ENCODE results near the gene MBD2. TPM values are rescaled to one million over a fixed set of nuclear protein-coding genes. Genes with fewer than 3 reads are reported as not detected.
"Not testable (repeated sequence)": the region's sequence is repeated elsewhere in the genome, so short reads cannot be mapped to it uniquely, and the experiment has no call there.

Gene MBD2
- total RNA-seq, 2 experiments from 2014 or later: 122 to 126 TPM

- Mint-ChIP-seq H3K36me3 (ENCODE audit: low read depth) (no peaks in the 10 kb centered on the region), H3K27me3 (ENCODE audit: low read depth) (peaks cover 19% of the 10 kb centered on the region), H3K27ac (no peak overlapping the region), H3K9me3 (ENCODE audit: insufficient read depth) (no peaks in the 10 kb centered on the region), H3K4me3 (no peak overlapping the region), H3K4me1 (ENCODE audit: low read depth) (peaks cover 2% of the 10 kb centered on the region)
- ChIA-PET CTCF (no interaction called here), POLR2A (no interaction called here)
- ATAC-seq (no peak), DNase-seq (no peak)
Observed at GRCh38 chr18:54233747-54234146, 9.3 kb upstream of the MBD2 start.

GRCh38 chr18:54233228-54233625 lies 8.8 kb upstream of the MBD2 start:
- ChIA-PET POLR2A (no interaction called here), CTCF (no interaction called here)
- ATAC-seq (no peak), DNase-seq (no peak)
- Mint-ChIP-seq H3K9me3 (ENCODE audit: insufficient read depth) (no peaks in the 10 kb centered on the region), H3K4me3 (no peak overlapping the region), H3K27me3 (ENCODE audit: low read depth) (peaks cover 17% of the 10 kb centered on the region), H3K4me1 (ENCODE audit: low read depth) (peaks cover 2% of the 10 kb centered on the region), H3K36me3 (ENCODE audit: low read depth) (no peaks in the 10 kb centered on the region), H3K27ac (no peak overlapping the region)

GRCh38 chr18:54232485-54233227 lies 8.2 kb upstream of the MBD2 start:
- Mint-ChIP-seq H3K27ac (no peak overlapping the region), H3K4me3 (no peak overlapping the region), H3K9me3 (ENCODE audit: insufficient read depth) (no peaks in the 10 kb centered on the region), H3K4me1 (ENCODE audit: low read depth) (peaks cover 2% of the 10 kb centered on the region), H3K36me3 (ENCODE audit: low read depth) (no peaks in the 10 kb centered on the region), H3K27me3 (ENCODE audit: low read depth) (peaks cover 17% of the 10 kb centered on the region)
- no peak for ATAC-seq
- ChIA-PET POLR2A (no interaction called here), CTCF (no interaction called here)
- DNase-seq: no peak

GRCh38 chr18:54229421-54230059 lies 5.1 kb upstream of the MBD2 start:
- Mint-ChIP-seq H3K27me3 (ENCODE audit: low read depth) (peaks cover 5% of the 10 kb centered on the region), H3K36me3 (ENCODE audit: low read depth) (no peaks in the 10 kb centered on the region), H3K4me1 (ENCODE audit: low read depth) (peaks cover 8% of the 10 kb centered on the region), H3K4me3 (no peak overlapping the region), H3K9me3 (ENCODE audit: insufficient read depth) (no peaks in the 10 kb centered on the region), H3K27ac (no peak overlapping the region)
- DNase-seq: no peak
- POLR2A ChIA-PET: no interaction called here
- CTCF ChIA-PET: interaction anchor here (1.7 kb wide), 1 partner anchor 41 kb away, joined by 4 read pairs; no protein-coding TSS in a partner anchor
- no peak for ATAC-seq

GRCh38 chr18:54228364-54228763 lies 3.9 kb upstream of the MBD2 start:
- Mint-ChIP-seq H3K36me3 (ENCODE audit: low read depth) (no peaks in the 10 kb centered on the region), H3K4me1 (ENCODE audit: low read depth) (peaks cover 8% of the 10 kb centered on the region), H3K4me3 (no peak overlapping the region), H3K27ac (no peak overlapping the region), H3K9me3 (ENCODE audit: insufficient read depth) (no peaks in the 10 kb centered on the region), H3K27me3 (ENCODE audit: low read depth) (no peaks in the 10 kb centered on the region)
- ATAC-seq: no peak
- no peak for DNase-seq
- CTCF ChIA-PET: interaction anchor here (1.7 to 2.2 kb wide), 2 partner anchors 42 kb away, joined by 4 to 6 read pairs; no protein-coding TSS in a partner anchor
- POLR2A ChIA-PET: no interaction called here

- peak; percentile 9 for ATAC-seq
- peak overlapping the region; percentile 93 for H3K4me3 Mint-ChIP-seq
- peaks cover 42% of the 10 kb centered on the region for H3K4me1 Mint-ChIP-seq (ENCODE audit: low read depth)
- H3K36me3 Mint-ChIP-seq (ENCODE audit: low read depth): peaks cover 18% of the 10 kb centered on the region
- no peaks in the 10 kb centered on the region for H3K9me3 Mint-ChIP-seq (ENCODE audit: insufficient read depth)
- POLR2A ChIA-PET: interaction anchor here (0.7 to 3.7 kb wide), 4 partner anchors 37 to 194 kb away, joined by 3 to 28 read pairs (median 14); partner anchors contain the start of genes C18orf54, POLI and STARD6
- CTCF ChIA-PET: interaction anchor here (0.8 to 2.8 kb wide), 26 partner anchors 11 to 447 kb away, joined by 3 to 69 read pairs (median 5); partner anchors contain the start of genes C18orf54, POLI and STARD6
- peak overlapping the region; percentile 94 for H3K27ac Mint-ChIP-seq
- DNase-seq: peak; percentile 55
- no peaks in the 10 kb centered on the region for H3K27me3 Mint-ChIP-seq (ENCODE audit: low read depth)
Observed at GRCh38 chr18:54223568-54224241, 764 bp downstream of the MBD2 start.

GRCh38 chr18:54222922-54223567 lies 1.4 kb downstream of the MBD2 start:
- H3K4me1 Mint-ChIP-seq (ENCODE audit: low read depth): peaks cover 47% of the 10 kb centered on the region
- DNase-seq (peak; percentile 70), ATAC-seq (peak; percentile 37)
- H3K9me3 Mint-ChIP-seq (ENCODE audit: insufficient read depth): no peaks in the 10 kb centered on the region
- H3K27me3 Mint-ChIP-seq (ENCODE audit: low read depth): no peaks in the 10 kb centered on the region
- H3K27ac Mint-ChIP-seq: peak overlapping the region; percentile 94
- peaks cover 18% of the 10 kb centered on the region for H3K36me3 Mint-ChIP-seq (ENCODE audit: low read depth)
- ChIA-PET CTCF (interaction anchor here (0.7 to 2.8 kb wide), 30 partner anchors 10 to 448 kb away, joined by 3 to 69 read pairs (median 4); partner anchors contain the start of genes C18orf54, POLI and STARD6), POLR2A (interaction anchor here (0.7 to 3.7 kb wide), 4 partner anchors 37 to 194 kb away, joined by 3 to 28 read pairs (median 14); partner anchors contain the start of genes C18orf54, POLI and STARD6)
- peak overlapping the region; percentile 93 for H3K4me3 Mint-ChIP-seq

- ATAC-seq: no peak
- H3K27me3 Mint-ChIP-seq (ENCODE audit: low read depth): no peaks in the 10 kb centered on the region
- DNase-seq: no peak
- H3K4me1 Mint-ChIP-seq (ENCODE audit: low read depth): peaks cover 58% of the 10 kb centered on the region
- CTCF ChIA-PET: interaction anchor here (1.6 to 3.9 kb wide), 2 partner anchors 50 to 93 kb away, joined by 3 to 17 read pairs; partner anchors contain the start of gene POLI
- no peaks in the 10 kb centered on the region for H3K9me3 Mint-ChIP-seq (ENCODE audit: insufficient read depth)
- no peak overlapping the region for H3K4me3 Mint-ChIP-seq
- no peak overlapping the region for H3K27ac Mint-ChIP-seq
- H3K36me3 Mint-ChIP-seq (ENCODE audit: low read depth): peaks cover 18% of the 10 kb centered on the region
- POLR2A ChIA-PET: no interaction called here
Observed at GRCh38 chr18:54220406-54220805, 4.1 kb downstream of the MBD2 start.

GRCh38 chr18:54218803-54219202 lies 5.7 kb downstream of the MBD2 start:
- H3K9me3 Mint-ChIP-seq (ENCODE audit: insufficient read depth); ATAC-seq; H3K27ac Mint-ChIP-seq; H3K4me3 Mint-ChIP-seq; DNase-seq; POLR2A ChIA-PET; H3K27me3 Mint-ChIP-seq (ENCODE audit: low read depth): not testable (repeated sequence)
- Mint-ChIP-seq H3K4me1 (ENCODE audit: low read depth) (peaks cover 57% of the 10 kb centered on the region), H3K36me3 (ENCODE audit: low read depth) (peaks cover 21% of the 10 kb centered on the region)
- CTCF ChIA-PET: interaction anchor here (1.2 to 3.9 kb wide), 2 partner anchors 51 to 139 kb away, joined by 3 to 17 read pairs; partner anchors contain the start of genes C18orf54 and POLI

- ChIA-PET CTCF (interaction anchor here (1.0 to 3.9 kb wide), 3 partner anchors 46 to 140 kb away, joined by 3 to 17 read pairs (median 3); partner anchors contain the start of genes C18orf54 and POLI), POLR2A (no interaction called here)
- Mint-ChIP-seq H3K9me3 (ENCODE audit: insufficient read depth) (no peaks in the 10 kb centered on the region), H3K27ac (no peak overlapping the region), H3K27me3 (ENCODE audit: low read depth) (no peaks in the 10 kb centered on the region), H3K4me1 (ENCODE audit: low read depth) (peaks cover 57% of the 10 kb centered on the region), H3K4me3 (no peak overlapping the region), H3K36me3 (ENCODE audit: low read depth) (peaks cover 24% of the 10 kb centered on the region)
- DNase-seq (no peak), ATAC-seq (no peak)
Observed at GRCh38 chr18:54218299-54218698, 6.2 kb downstream of the MBD2 start.

GRCh38 chr18:54217624-54218023 lies 6.8 kb downstream of the MBD2 start:
- POLR2A ChIA-PET: no interaction called here
- Mint-ChIP-seq H3K4me3 (no peak overlapping the region), H3K27ac (no peak overlapping the region)

More at GRCh38 chr18:54217624-54218023, 6.8 kb downstream of the MBD2 start:
- H3K27me3 Mint-ChIP-seq (ENCODE audit: low read depth): no peaks in the 10 kb centered on the region
- peaks cover 25% of the 10 kb centered on the region for H3K36me3 Mint-ChIP-seq (ENCODE audit: low read depth)
- DNase-seq (no peak), ATAC-seq (no peak)
- peaks cover 50% of the 10 kb centered on the region for H3K4me1 Mint-ChIP-seq (ENCODE audit: low read depth)
- no peaks in the 10 kb centered on the region for H3K9me3 Mint-ChIP-seq (ENCODE audit: insufficient read depth)
- CTCF ChIA-PET: interaction anchor here (1.0 to 3.9 kb wide), 4 partner anchors 47 to 175 kb away, joined by 3 to 17 read pairs (median 3); partner anchors contain the start of genes C18orf54 and POLI
